Endothelial cell of umbilical vein (primary cell): Measurements from ENCODE around the gene PCDHGA1. TPM values are rescaled to one million over a fixed set of nuclear protein-coding genes. Genes with fewer than 3 reads are reported as not detected.

Experiments used
- BruUV-seq: library from RNA; stranded (reverse); fragments of 400-500 nt; replicated peaks from 2 replicates; lab custom pipeline; 2021; lab: Mats Ljungman, UMichigan
- CTCF ChIA-PET: fragments of 300-600, 350-600 bp; sonication (Branson Sonifier 250); formaldehyde crosslinking; loops from one replicate; lab custom pipeline; 2021; ENCODE audit warnings: antibody characterized with exemption, inconsistent platforms; lab: Charles Lee
- POLR2A ChIA-PET: fragments of 300-600, 350-600 bp; sonication (Branson Sonifier 250); formaldehyde crosslinking; loops from one replicate; lab custom pipeline; 2021; ENCODE audit warnings: antibody characterized with exemption, inconsistent platforms; lab: Charles Lee
- DNase-seq: peaks from one replicate; pipeline ENCODE4 v3.0.0-alpha.2; 2011; ENCODE audit warnings: low read depth, low spot score
- FAIRE-seq: peaks from 2 replicates; lab custom pipeline; 2011; peaks lifted over from hg19 to GRCh38; lab: Jason Lieb, UNC
- H2AFZ ChIP-seq: 2 replicates; pipeline ENCODE4 v1.6.0; 2012; ENCODE audit warnings: low read depth, low read length, control low read depth, inconsistent platforms
- H3K27ac ChIP-seq: 2 replicates; pipeline ENCODE4 v1.5.1; 2011; ENCODE audit warnings: low read depth, mild to moderate bottlenecking, control low read depth, low read length, moderate library complexity; ENCODE audit not compliant: insufficient read depth
- H3K27me3 ChIP-seq, 2 experiments: 2 replicates each; pipeline versions ENCODE4 v1.6.0 to v1.6.1; 2011; ENCODE audit warnings: low read length in 2 of 2, mixed read lengths in 1 of 2; ENCODE audit not compliant: control insufficient read depth in 2 of 2, insufficient read depth in 2 of 2
- H3K36me3 ChIP-seq, 2 experiments: 2 replicates in 1 of 2; 3 replicates in 1 of 2; pipeline ENCODE4 v1.5.1; 2011; ENCODE audit warnings: low read length in 2 of 2, mild to moderate bottlenecking in 1 of 2, moderate library complexity in 1 of 2; ENCODE audit not compliant: control insufficient read depth in 2 of 2, insufficient read depth in 2 of 2; ENCODE audit errors: extremely low read depth in 1 of 2
- H3K4me1 ChIP-seq: 3 replicates; pipeline ENCODE4 v1.5.1; 2011; ENCODE audit warnings: mild to moderate bottlenecking, low read length; ENCODE audit not compliant: control insufficient read depth, insufficient read depth; ENCODE audit errors: extremely low read depth
- H3K4me2 ChIP-seq: 2 replicates; pipeline ENCODE4 v1.6.1; 2011; ENCODE audit warnings: low read length, control low read depth, mixed read lengths; ENCODE audit not compliant: insufficient read depth
- H3K4me3 ChIP-seq, 3 experiments: fragments of 200-600 bp in 1 of 3; sonication (generic), shearing (Covaris generic) in 1 of 3; replicated peaks in 1 of 3; 2 replicates each; pipeline ENCODE4 v1.5.1; 2011 to 2016; ENCODE audit warnings: control low read depth in 3 of 3, low read length in 3 of 3, mild to moderate bottlenecking in 2 of 3, inconsistent platforms in 1 of 3, low read depth in 1 of 3, moderate library complexity in 1 of 3; ENCODE audit not compliant: insufficient read depth in 1 of 3
- H3K79me2 ChIP-seq: 2 replicates; pipeline ENCODE4 v1.6.0; 2012; ENCODE audit warnings: low read length, inconsistent platforms; ENCODE audit not compliant: control insufficient read depth, insufficient read depth
- H3K9ac ChIP-seq: replicated peaks from 2 replicates; pipeline ENCODE3; 2011; ENCODE audit warnings: low read length, control low read depth; ENCODE audit not compliant: insufficient read depth; ENCODE audit errors: extremely low read depth
- H3K9me1 ChIP-seq: replicated peaks from 3 replicates; pipeline ENCODE4 v1.6.0; 2011; ENCODE audit warnings: mild to moderate bottlenecking, low read length; ENCODE audit not compliant: control insufficient read depth, insufficient read depth; ENCODE audit errors: extremely low read depth
- H3K9me3 ChIP-seq: replicated peaks from 2 replicates; pipeline ENCODE4 v1.5.1; 2012; ENCODE audit warnings: low read length, inconsistent platforms; ENCODE audit not compliant: control insufficient read depth, insufficient read depth
- H4K20me1 ChIP-seq: replicated peaks from 2 replicates; pipeline ENCODE3; 2011; ENCODE audit warnings: mild to moderate bottlenecking, low read length; ENCODE audit not compliant: control insufficient read depth, insufficient read depth; ENCODE audit errors: extremely low read depth
- CTCF ChIP-seq, 2 donors: IDR thresholded peaks; 1 replicate in 1 of 2; 2 replicates in 1 of 2; pipeline ENCODE4 v1.5.1; 2011; ENCODE audit warnings: low read length in 2 of 2, mild to moderate bottlenecking in 2 of 2, moderate library complexity in 2 of 2, control low read depth in 1 of 2, inconsistent platforms in 1 of 2, low read depth in 1 of 2; ENCODE audit not compliant: insufficient read depth in 1 of 2; ENCODE audit errors: extremely low read depth in 1 of 2
- EZH2 ChIP-seq: IDR thresholded peaks from 2 replicates; pipeline ENCODE4 v1.6.1; 2012; ENCODE audit warnings: borderline replicate concordance, low read depth, mild to moderate bottlenecking, moderate library complexity, low read length, inconsistent platforms; ENCODE audit not compliant: severe bottlenecking
- FOS ChIP-seq: IDR thresholded peaks from 2 replicates; pipeline ENCODE4 v1.6.1; 2011; ENCODE audit warnings: mild to moderate bottlenecking, low read length, moderate library complexity, borderline replicate concordance; ENCODE audit not compliant: insufficient read depth
- GATA2 ChIP-seq: IDR thresholded peaks from 2 replicates; pipeline ENCODE4 v1.7.0; 2011; ENCODE audit warnings: low read depth, mild to moderate bottlenecking, moderate library complexity, mixed read lengths, low read length; ENCODE audit not compliant: insufficient read length, insufficient read depth
- JUN ChIP-seq: IDR thresholded peaks from 2 replicates; pipeline ENCODE4 v1.6.1; 2011; ENCODE audit warnings: borderline replicate concordance, low read depth; ENCODE audit not compliant: insufficient read length, insufficient read depth
- MAX ChIP-seq: IDR thresholded peaks from 2 replicates; pipeline ENCODE4 v1.6.1; 2011; ENCODE audit not compliant: insufficient read depth, insufficient read length
- MYC ChIP-seq: IDR thresholded peaks from one replicate; pipeline ENCODE4 v1.6.1; 2011; ENCODE audit warnings: mild to moderate bottlenecking, low read depth, low read length
- POLR2A ChIP-seq: IDR thresholded peaks from 2 replicates; pipeline ENCODE4 v1.6.1; 2012; ENCODE audit warnings: low read depth, mild to moderate bottlenecking, control low read depth, low read length
- POLR2AphosphoS5 ChIP-seq: IDR thresholded peaks from 2 replicates; pipeline ENCODE4 v1.6.1; 2012; ENCODE audit warnings: low read depth, mild to moderate bottlenecking, control low read depth, low read length, moderate library complexity; ENCODE audit not compliant: insufficient read depth
- dilution Hi-C: fragments of 300-500 bp; cut with MboI; formaldehyde crosslinking; loops from one replicate; pipeline ENCODE4 v1.15.0; 2019; ENCODE audit warnings: low sequenced_read_pairs; ENCODE audit not compliant: extremely low pct_ligation_motif_present
- intact Hi-C: fragments of 100-400 bp; cut with micrococcal nuclease; formaldehyde crosslinking; loops from one replicate; pipeline ENCODE4 v1.10.0; 2022
- polyA plus RNA-seq, 4 experiments: library from polyadenylated mRNA; depleted of rRNA in 3 of 4; stranded (reverse) in 3 of 4; unstranded in 1 of 4; fragments of >200 nt; gene quantifications; 2 replicates each; pipeline versions ENCODE4 v1.2.1 to v1.2.3, GENCODE V29; 2011 to 2012; ENCODE audit warnings: missing spikeins in 1 of 4
- total RNA-seq: library from RNA; stranded (reverse); gene quantifications from 2 replicates; pipeline ENCODE4 v1.2.3, GENCODE V29; 2021

PCDHGA1 gene
- total and polyA plus RNA-seq, 2 donors (not counting 3 experiments of a cell fraction or from before 2014, with no cell fraction given), result 0.22 to 0.44 TPM

- Histone ChIP-seq H3K27me3 (peaks cover 49 to 73% of the 10 kb centered on the region in 2 experiments), H3K36me3 (no peaks in the 10 kb centered on the region), H3K4me2 (no peak overlapping the region), H3K9me3 (no peaks in the 10 kb centered on the region), H3K4me1 (peaks cover 2% of the 10 kb centered on the region), H3K79me2 (no peaks in the 10 kb centered on the region), H2AFZ (no peak overlapping the region), H3K4me3 (no peak overlapping the region), H4K20me1 (no peaks in the 10 kb centered on the region), H3K27ac (no peak overlapping the region), H3K9me1 (no peaks in the 10 kb centered on the region), H3K9ac (no peak overlapping the region)
- dilution Hi-C loops, result no loop called here
- TF ChIP-seq FOS, result no peak
- TF ChIP-seq MAX, result no peak
- TF ChIP-seq POLR2AphosphoS5, result no peak
- TF ChIP-seq CTCF (IDR thresholded peaks at IDR 0.05; ENCODE audit: extremely low read depth in 1 of 2, insufficient read depth in 1 of 2, low read depth in 1 of 2, low read length in 2 of 2), result no peak
- TF ChIP-seq MYC, result no peak
- no peak for TF ChIP-seq POLR2A
- TF ChIP-seq JUN, result no peak
- TF ChIP-seq EZH2, result no peak
- TF ChIP-seq GATA2, result no peak
- BruUV-seq, result no TSS peak
- no peak for DNase-seq
- intact Hi-C loops, result no loop called here
- ChIA-PET POLR2A (no interaction called here), CTCF (interaction anchor here (0.8 to 1.9 kb wide), 15 partner anchors 10 to 164 kb away, joined by 3 to 23 read pairs (median 4); partner anchors contain the start of genes PCDHGA10, PCDHGA11, PCDHGA12 and PCDHGB1)
- no peak for FAIRE-seq
These were observed 73.1 kb downstream of the PCDHGA1 start for GRCh38 chr5:141403387-141403786.
